HTR-8/SVneo (cell line): ENCODE measurements around the gene DLGAP1.
A peak's percentile ranks its signal among the peaks of the same experiment; 100 is the strongest.

Experiments
- DNase-seq: peaks from one replicate; pipeline ENCODE4 v3.0.0; 2011; ENCODE audit warnings: low spot score, mixed read lengths; ENCODE audit not compliant: insufficient read length
- FAIRE-seq: peaks from 2 replicates; lab custom pipeline; 2011; peaks lifted over from hg19 to GRCh38; lab: Jason Lieb, UNC

The DLGAP1 gene

GRCh38 chr18:3508576-3509549 lies 946.2 kb downstream of the DLGAP1 start:
- FAIRE-seq (no peak), DNase-seq (no peak)

- DNase-seq = no peak
- FAIRE-seq = no peak
These were observed 950.5 kb downstream of the DLGAP1 start for GRCh38 chr18:3504637-3505036.

GRCh38 chr18:3502650-3503049 lies 952.5 kb downstream of the DLGAP1 start:
- DNase-seq (no peak), FAIRE-seq (no peak)

- FAIRE-seq (no peak), DNase-seq (no peak)
These were observed 955.1 kb downstream of the DLGAP1 start for GRCh38 chr18:3500016-3500415.

- FAIRE-seq (no peak), DNase-seq (no peak)
These were observed 955.6 kb downstream of the DLGAP1 start for GRCh38 chr18:3499501-3499900.

GRCh38 chr18:3498698-3499471 lies 956.2 kb downstream of the DLGAP1 start:
- no peak for FAIRE-seq
- DNase-seq = no peak

GRCh38 chr18:3495691-3496430 lies 959.2 kb downstream of the DLGAP1 start:
- no peak for FAIRE-seq

GRCh38 chr18:3494569-3494968 lies 960.5 kb downstream of the DLGAP1 start:
- no peak for FAIRE-seq

More at GRCh38 chr18:3495691-3496430, 959.2 kb downstream of the DLGAP1 start:
- DNase-seq = no peak

GRCh38 chr18:3494245-3494526 lies 960.9 kb downstream of the DLGAP1 start:
- no peak for FAIRE-seq
- no peak for DNase-seq

More at GRCh38 chr18:3494569-3494968, 960.5 kb downstream of the DLGAP1 start:
- no peak for DNase-seq

GRCh38 chr18:3493501-3494244 lies 961.4 kb downstream of the DLGAP1 start:
- DNase-seq = no peak
- no peak for FAIRE-seq

- FAIRE-seq = no peak
These were observed 962.4 kb downstream of the DLGAP1 start for GRCh38 chr18:3492721-3493120.

GRCh38 chr18:3491981-3492555 lies 963.0 kb downstream of the DLGAP1 start:
- FAIRE-seq (no peak), DNase-seq (no peak)

More at GRCh38 chr18:3492721-3493120, 962.4 kb downstream of the DLGAP1 start:
- no peak for DNase-seq

GRCh38 chr18:3489462-3489861 lies 965.6 kb downstream of the DLGAP1 start:
- no peak for DNase-seq
- FAIRE-seq = no peak

- DNase-seq = no peak
- FAIRE-seq = no peak
These were observed 968.6 kb downstream of the DLGAP1 start for GRCh38 chr18:3486512-3486911.

- FAIRE-seq = no peak
- no peak for DNase-seq
These were observed 969.7 kb downstream of the DLGAP1 start for GRCh38 chr18:3485153-3486149.

- FAIRE-seq = no peak
- DNase-seq = no peak
These were observed 972.8 kb downstream of the DLGAP1 start for GRCh38 chr18:3482258-3482657.

GRCh38 chr18:3481696-3482210 lies 973.4 kb downstream of the DLGAP1 start:
- FAIRE-seq (no peak), DNase-seq (peak; percentile 32)
